ENCODE measurements around the gene TIAL1.
A peak's percentile ranks its signal among the peaks of the same experiment; 100 is the strongest.

Gene TIAL1

GRCh38 chr10:119531067-119531466, 65.7 kb downstream of the TIAL1 start:
- DNase-seq (ENCODE audit: low read depth), result peak; percentile 78

GRCh38 chr10:119528663-119529237, 68.0 kb downstream of the TIAL1 start:
- peak; percentile 94 for DNase-seq (ENCODE audit: low read depth)

- DNase-seq (ENCODE audit: low read depth), result no peak
Observed at GRCh38 chr10:119526621-119527592, 69.9 kb downstream of the TIAL1 start.

GRCh38 chr10:119526149-119526548, 70.6 kb downstream of the TIAL1 start:
- no peak for DNase-seq (ENCODE audit: low read depth)

GRCh38 chr10:119525116-119525515, 71.6 kb downstream of the TIAL1 start:
- no peak for DNase-seq (ENCODE audit: low read depth)

GRCh38 chr10:119524720-119525070, 72.1 kb downstream of the TIAL1 start:
- DNase-seq (ENCODE audit: low read depth), result no peak

GRCh38 chr10:119523895-119524719, 72.7 kb downstream of the TIAL1 start:
- DNase-seq (ENCODE audit: low read depth), result no peak
